ENCODE data around the gene LYSMD1.
"Not testable (repeated sequence)": the region's sequence is repeated elsewhere in the genome, so short reads cannot be mapped to it uniquely, and the experiment has no call there.

The LYSMD1 gene

GRCh38 chr1:151165738-151166504 lies at the start of gene LYSMD1, which contains the start of gene SCNM1:
TSS of gene LYSMD1 (minus strand) at chr1:151165902. CDS start at chr1:151165258, 644 bp downstream.
TSS of gene SCNM1 (plus strand) at chr1:151166144. CDS start at chr1:151166153, 9 bp downstream.
- DNase-seq, result peak; percentile 96

DNA sequence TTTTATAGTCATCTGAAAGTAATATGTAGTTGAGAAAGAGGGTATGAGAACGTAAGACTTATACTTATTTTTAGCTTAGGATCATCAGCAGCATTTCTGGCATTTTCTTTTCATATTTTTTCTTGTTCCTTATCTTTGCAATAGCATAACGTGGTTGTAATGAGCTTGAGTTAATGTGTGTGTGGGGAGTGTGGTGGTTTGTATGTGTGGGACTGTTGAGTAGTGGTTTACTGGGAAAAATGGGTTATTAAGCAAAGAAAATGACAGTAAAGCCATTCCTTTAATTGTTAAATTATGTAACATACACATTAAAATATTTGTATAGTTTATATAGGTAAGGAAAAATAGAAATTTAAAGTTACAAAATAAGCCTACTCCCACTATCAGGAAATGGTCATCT lies 47.9 kb upstream of the LYSMD1 start:
- DNase-seq, result no peak

DNA sequence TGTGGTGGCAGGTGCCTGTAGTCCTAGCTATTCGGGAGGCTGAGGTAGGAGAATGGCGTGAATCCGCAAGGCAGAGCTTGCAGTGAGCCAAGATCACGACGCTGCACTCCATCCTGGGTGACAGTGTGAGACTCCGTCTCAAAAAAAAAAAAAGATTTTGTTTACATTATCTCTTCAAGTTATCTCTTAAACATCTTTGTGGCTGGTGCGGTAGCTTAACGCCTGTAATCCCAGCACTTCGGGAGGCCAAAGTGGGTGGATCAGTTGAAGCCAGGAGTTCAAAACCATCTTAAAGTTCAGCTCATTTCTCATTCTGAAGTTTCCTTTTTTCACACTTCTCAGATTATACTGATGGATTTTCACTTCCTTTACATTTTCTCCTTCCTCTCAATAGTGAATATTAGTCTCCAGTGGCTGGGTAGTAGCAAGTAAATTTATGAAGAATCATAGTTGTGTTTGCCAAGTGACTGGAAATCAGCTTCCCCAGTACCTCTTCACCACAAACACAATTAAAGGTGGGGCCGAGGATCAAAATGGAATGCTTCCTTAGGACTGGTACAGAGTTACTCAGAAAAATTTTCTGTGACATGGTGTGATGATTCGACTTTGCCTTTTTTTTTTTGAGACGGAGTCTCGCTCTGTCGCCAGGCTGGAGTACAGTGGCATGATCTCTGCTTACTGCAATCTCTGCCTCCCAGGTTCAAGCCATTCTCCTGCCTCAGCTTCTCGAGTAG lies 46.4 kb upstream of the LYSMD1 start:
- DNase-seq, result no peak

DNA sequence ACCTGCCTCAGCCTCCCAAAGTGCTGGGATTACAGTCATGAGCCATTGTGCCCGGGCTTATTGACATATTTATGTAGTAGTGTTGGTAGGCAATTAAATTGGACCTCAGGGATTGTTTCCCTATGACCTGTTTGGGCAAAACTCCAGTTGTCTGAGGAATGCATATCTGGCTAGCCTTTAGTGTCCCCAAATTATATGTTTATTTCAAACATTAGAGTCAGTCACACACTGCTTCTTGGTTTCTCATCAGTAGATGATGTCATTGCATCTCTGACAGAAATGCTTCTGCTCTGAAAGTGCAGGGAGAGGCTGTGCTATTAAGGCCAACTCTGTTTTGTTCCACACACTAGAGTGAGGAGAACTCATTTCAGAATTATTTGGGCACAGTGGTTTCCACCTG lies 45.1 kb upstream of the LYSMD1 start:
- no peak for DNase-seq

DNA sequence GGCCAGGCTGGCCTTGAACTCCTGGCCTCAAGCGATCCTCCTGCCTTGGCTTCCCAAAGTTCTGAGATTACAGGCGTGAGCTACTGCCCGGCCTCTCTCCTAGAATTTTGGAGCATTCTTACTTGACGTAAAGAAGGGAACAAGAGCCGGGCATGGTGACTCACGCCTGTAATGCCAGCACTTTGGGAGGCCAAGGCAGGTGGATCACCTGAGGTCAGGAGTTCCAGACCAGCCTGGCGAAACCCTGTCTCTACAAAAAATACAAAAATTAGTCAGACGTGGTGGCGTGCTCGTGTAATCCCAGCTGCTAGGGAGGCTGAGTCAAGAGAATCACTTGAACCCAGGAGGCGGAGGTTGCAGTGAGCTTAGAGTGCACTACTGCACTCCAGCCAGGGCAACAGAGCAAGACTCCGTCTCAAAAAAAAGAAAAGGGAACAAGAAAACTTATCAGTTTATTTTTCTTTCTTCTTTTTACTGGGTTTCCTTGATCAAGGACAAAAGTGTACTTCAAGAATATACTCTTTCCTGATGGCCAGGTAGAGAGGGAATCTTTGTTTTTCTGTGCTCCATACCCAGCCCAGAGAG lies 39.8 kb upstream of the LYSMD1 start:
- DNase-seq, result not testable (repeated sequence)

DNA sequence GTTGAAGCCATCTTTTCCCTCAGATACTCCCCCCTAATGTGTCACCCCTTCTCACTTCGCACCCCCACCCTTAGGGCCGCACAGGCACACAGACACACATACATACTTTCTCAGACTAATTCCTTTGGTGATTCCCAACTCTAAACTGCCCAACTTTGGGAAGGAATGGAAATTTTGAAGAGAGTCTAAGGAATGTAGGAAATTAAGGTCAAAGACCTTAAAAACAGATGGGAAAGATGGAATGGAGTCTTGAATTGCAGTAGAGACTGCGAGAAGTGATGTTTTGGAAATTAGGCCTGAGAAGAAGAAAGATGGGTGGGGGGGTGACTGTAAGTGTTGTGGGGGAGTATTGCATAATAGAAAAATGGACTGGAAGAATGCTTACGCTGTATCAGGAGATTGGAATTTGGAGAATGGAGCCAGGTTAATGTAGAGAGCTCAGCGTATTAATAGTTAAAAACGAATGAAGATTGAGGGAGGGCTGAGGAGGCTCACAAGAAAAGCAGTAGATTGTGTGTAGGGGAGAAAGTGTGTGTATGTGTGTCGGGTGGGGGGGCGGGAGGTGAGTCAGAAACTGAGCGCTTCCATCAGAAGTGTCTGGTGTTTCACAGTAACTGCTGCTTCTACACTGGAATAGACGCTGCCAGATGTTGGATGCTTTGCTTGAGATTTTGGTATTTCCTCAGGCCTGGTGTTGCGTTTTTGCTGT lies 34.3 kb upstream of the LYSMD1 start:
- no peak for DNase-seq

- DNase-seq, result peak; percentile 96
Observed at GRCh38 chr1:151198254-151199127, 32.8 kb upstream of the LYSMD1 start, which contains the start of gene PIP5K1A. TSS of gene PIP5K1A (plus strand) at chr1:151198552. CDS start at chr1:151198997, 445 bp downstream.

DNA sequence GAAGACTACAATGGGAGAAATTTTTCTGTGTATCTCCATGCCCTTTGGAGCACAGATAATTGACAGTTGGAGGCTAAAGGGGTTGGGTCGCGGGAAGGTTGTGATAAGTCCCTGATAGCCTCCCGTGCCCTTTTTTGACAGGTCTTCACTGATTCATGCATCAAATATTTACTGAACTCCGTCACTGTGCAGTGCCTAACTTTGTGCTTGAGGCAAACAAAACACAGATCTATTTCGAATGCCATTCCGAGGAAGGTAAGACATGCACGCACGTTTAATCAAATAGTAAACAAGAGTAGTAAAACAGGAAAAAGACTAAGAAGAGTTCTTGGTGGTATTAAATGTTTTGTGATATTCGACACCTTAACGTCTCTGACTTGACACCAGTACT lies 32.2 kb upstream of the LYSMD1 start:
- no peak for DNase-seq

- peak; percentile 27 for DNase-seq
Observed at GRCh38 chr1:151196292-151196800, 30.6 kb upstream of the LYSMD1 start.

GRCh38 chr1:151194894-151195594 lies 29.3 kb upstream of the LYSMD1 start:
- DNase-seq, result not testable (repeated sequence)

DNA sequence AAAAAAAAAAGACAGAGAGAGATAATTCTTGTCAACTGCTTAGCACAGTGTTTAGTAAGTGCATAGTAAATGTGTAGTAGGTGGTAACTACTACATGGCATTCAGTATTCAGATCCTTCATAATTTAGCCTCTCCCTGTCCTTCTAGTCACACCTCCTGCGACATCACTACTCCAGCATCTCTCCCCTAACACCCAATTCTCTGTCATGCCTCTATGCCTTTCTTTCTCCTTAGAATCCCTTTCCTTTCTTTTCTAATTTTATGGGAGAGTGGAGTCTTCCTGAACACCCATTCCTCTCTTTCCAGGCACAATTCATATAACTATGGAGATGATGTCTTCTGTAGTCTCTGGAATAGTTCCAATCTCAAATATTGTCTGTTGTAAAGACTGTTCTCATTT lies 28.2 kb upstream of the LYSMD1 start:
- DNase-seq, result no peak

- DNase-seq, result no peak
Observed at GRCh38 chr1:151193304-151193703, 27.6 kb upstream of the LYSMD1 start.

GRCh38 chr1:151192047-151192446 lies 26.3 kb upstream of the LYSMD1 start:
- DNase-seq, result no peak

DNA sequence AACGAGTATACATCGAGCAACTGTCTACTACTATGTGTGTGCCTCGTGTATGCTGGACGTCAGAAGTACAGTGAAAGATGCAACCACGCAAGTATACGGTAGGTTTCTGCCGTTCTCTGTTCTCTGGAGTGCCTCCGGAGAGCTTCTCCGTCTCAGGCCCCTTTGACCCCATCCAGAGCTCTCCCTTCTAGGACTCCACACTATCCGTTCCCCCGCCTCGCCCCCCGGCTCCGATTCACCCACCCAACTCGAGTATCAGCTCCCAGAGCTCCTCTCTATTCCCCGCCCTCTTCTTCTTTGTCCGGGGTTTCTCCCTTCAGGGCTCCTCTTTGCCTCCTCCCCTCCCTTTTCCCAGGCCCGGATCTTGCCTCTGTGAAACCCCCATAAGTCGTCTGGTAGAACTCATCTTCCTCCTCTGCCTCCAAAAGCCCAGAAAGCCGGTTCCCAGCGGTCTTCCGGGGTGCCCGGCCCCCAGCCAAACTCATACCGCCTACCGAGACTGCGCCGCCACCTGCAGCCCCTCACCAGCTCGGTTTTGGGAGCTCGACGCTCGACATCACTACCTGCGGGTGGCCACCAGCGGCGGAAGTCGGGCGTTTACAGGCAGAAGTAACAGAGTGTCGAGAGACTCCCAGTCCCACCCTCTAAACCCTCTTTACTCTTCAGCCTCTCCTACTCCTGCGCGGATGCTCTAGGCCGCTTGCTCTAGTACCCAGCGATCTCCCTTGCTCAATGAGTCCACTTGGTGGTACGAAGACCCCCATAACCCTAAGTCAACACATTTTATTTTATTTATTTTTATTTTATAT lies 24.1 kb upstream of the LYSMD1 start, which contains the start of gene VPS72:
VPS72 (minus strand) TSS at position 561 of the 809 bp plus-strand sequence; CDS start at position 485, 76 bp downstream.
- DNase-seq, result peak; percentile 91

DNA sequence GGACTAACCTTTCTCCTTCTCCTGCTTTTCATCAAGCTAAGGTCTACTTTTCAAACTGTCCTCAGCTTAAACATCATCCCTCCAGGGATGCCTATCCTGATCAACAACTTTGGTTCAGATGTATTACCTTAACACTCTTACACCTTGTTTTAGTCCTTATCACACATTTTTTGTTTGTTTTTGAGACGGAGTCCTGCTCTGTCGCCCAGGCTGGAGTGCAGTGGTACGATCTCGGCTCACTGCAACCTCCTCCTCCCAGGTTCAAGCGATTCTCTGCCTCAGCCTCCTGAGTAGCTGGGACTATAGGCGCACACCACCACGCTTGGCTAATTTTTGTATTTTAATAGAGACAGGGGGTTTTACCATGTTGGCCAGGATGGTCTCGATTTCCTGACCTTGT lies 23.0 kb upstream of the LYSMD1 start:
- not testable (repeated sequence) for DNase-seq

- no peak for DNase-seq
Observed at GRCh38 chr1:151187205-151187604, 21.5 kb upstream of the LYSMD1 start.

DNA sequence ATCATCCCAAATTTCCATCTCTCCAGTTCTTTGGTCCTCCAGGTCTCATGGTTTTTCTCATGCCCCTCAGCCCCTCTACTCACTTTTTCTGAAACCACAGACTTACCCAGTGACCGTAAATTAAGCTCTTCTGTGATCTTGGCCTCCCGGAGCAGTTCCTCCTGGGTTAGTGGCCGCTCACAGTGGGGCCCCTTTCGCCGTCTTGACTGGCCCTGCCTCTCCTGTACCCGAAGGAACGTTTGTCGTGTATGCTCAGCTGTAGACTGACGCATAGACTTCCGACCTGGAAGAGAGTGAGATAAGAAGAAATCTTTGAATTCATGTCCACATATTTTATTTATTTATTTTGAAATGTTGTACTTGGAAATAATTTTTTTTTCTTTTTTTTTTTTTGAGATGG lies 18.5 kb upstream of the LYSMD1 start:
- DNase-seq, result no peak

DNA sequence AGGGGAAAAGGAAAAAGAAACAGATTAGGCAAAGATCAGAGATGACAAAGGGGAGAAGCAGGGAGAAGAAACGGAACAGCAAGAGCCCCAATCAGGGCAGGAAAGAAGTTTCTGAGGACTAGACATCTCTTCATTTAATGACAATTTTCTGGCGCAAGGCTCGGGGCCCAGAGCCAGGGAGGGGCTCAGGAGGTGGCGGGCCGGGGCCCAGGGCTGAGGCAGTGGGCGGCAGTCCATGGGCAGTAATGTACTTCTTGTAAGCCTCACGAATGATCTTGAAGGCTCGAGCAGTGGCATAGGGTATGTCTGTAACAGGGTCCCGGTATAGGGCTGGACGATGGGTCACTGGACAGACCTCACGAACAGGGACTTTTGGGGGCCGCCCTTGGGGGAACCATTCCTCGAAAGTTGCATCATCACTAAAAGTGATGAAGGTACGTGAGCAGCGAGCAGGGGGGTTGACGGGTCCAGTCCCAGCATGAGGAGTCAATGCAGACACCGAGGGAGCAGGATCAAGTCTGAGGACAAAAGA lies 10.9 kb upstream of the LYSMD1 start:
- no peak for DNase-seq

GRCh38 chr1:151175863-151176262 lies 10.2 kb upstream of the LYSMD1 start, which contains the start of gene TMOD4:
TSS of gene TMOD4 (minus strand) at chr1:151175981. CDS start at chr1:151174875, 1,106 bp downstream.
- DNase-seq, result no peak
